Measurements from ENCODE around the gene LIN54. TPM values are rescaled to one million over a fixed set of nuclear protein-coding genes. Genes with fewer than 3 reads are reported as not detected.

The LIN54 gene
- total RNA-seq, 1 experiment from 2014 or later: 12.7 TPM

DNA sequence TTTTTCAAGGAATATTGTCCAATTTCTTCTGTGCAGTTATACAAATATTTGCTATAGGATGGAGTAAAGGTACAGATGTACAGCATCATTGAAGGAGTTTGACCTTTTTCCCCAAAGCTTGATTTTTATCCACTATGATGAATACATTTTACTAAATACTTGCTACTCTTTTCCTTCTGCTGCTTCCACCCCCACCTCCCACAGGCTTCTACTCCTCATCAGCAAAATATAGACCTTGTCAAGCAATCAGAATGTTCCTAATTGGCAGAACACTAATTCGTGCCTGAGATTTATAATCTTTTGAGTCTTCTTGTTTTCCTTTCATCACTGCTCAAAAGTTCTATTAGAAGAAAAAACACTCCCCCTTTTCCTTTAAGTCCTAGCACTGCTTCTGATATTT is 113.9 kb downstream of the LIN54 start:
- Mint-ChIP-seq H3K9me3 (no peaks in the 10 kb centered on the region), H3K4me1 (peaks cover 30% of the 10 kb centered on the region), H3K27me3 (ENCODE audit: low read depth) (no peaks in the 10 kb centered on the region), H3K27ac (no peak overlapping the region; the same call in 1 of the 2 replicates), H3K4me3 (no peak overlapping the region), H3K36me3 (peaks cover 33% of the 10 kb centered on the region)
- DNase-seq (ENCODE audit: low spot score) (no peak), ATAC-seq (no peak)
- CTCF ChIA-PET: no interaction called here
- POLR2A ChIA-PET: no interaction called here
- TF ChIP-seq E2F4 (CRISPR knock-in tag; IDR thresholded peaks at IDR 0.05; ENCODE audit: borderline replicate concordance, low read depth) (no peak), ZNF138 (CRISPR knock-in tag; conservative IDR thresholded peaks at IDR 0.05) (no peak), HMGXB4 (CRISPR knock-in tag; IDR thresholded peaks at IDR 0.05) (no peak), MYBL2 (CRISPR knock-in tag; IDR thresholded peaks at IDR 0.05) (no peak), USF2 (CRISPR knock-in tag; IDR thresholded peaks at IDR 0.05) (no peak), ZNF281 (CRISPR knock-in tag; IDR thresholded peaks at IDR 0.05) (no peak), NR2C2 (CRISPR knock-in tag; IDR thresholded peaks at IDR 0.05) (no peak), ZNF423 (CRISPR knock-in tag; IDR thresholded peaks at IDR 0.05) (no peak), AR (CRISPR knock-in tag; IDR thresholded peaks at IDR 0.05) (no peak)
- TF ChIP-seq, protein P1, sequence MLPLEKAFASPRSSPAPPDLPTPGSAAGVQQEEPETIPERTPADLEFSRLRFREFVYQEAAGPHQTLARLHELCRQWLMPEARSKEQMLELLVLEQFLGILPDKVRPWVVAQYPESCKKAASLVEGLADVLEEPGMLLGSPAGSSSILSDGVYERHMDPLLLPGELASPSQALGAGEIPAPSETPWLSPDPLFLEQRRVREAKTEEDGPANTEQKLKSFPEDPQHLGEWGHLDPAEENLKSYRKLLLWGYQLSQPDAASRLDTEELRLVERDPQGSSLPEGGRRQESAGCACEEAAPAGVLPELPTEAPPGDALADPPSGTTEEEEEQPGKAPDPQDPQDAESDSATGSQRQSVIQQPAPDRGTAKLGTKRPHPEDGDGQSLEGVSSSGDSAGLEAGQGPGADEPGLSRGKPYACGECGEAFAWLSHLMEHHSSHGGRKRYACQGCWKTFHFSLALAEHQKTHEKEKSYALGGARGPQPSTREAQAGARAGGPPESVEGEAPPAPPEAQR (CRISPR knock-in tag; IDR thresholded peaks at IDR 0.05): no peak
- TF ChIP-seq, protein P2, sequence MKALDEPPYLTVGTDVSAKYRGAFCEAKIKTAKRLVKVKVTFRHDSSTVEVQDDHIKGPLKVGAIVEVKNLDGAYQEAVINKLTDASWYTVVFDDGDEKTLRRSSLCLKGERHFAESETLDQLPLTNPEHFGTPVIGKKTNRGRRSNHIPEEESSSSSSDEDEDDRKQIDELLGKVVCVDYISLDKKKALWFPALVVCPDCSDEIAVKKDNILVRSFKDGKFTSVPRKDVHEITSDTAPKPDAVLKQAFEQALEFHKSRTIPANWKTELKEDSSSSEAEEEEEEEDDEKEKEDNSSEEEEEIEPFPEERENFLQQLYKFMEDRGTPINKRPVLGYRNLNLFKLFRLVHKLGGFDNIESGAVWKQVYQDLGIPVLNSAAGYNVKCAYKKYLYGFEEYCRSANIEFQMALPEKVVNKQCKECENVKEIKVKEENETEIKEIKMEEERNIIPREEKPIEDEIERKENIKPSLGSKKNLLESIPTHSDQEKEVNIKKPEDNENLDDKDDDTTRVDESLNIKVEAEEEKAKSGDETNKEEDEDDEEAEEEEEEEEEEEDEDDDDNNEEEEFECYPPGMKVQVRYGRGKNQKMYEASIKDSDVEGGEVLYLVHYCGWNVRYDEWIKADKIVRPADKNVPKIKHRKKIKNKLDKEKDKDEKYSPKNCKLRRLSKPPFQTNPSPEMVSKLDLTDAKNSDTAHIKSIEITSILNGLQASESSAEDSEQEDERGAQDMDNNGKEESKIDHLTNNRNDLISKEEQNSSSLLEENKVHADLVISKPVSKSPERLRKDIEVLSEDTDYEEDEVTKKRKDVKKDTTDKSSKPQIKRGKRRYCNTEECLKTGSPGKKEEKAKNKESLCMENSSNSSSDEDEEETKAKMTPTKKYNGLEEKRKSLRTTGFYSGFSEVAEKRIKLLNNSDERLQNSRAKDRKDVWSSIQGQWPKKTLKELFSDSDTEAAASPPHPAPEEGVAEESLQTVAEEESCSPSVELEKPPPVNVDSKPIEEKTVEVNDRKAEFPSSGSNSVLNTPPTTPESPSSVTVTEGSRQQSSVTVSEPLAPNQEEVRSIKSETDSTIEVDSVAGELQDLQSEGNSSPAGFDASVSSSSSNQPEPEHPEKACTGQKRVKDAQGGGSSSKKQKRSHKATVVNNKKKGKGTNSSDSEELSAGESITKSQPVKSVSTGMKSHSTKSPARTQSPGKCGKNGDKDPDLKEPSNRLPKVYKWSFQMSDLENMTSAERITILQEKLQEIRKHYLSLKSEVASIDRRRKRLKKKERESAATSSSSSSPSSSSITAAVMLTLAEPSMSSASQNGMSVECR (CRISPR knock-in tag; IDR thresholded peaks at IDR 0.05; ENCODE audit: borderline replicate concordance): no peak
- TF ChIP-seq, protein P3, sequence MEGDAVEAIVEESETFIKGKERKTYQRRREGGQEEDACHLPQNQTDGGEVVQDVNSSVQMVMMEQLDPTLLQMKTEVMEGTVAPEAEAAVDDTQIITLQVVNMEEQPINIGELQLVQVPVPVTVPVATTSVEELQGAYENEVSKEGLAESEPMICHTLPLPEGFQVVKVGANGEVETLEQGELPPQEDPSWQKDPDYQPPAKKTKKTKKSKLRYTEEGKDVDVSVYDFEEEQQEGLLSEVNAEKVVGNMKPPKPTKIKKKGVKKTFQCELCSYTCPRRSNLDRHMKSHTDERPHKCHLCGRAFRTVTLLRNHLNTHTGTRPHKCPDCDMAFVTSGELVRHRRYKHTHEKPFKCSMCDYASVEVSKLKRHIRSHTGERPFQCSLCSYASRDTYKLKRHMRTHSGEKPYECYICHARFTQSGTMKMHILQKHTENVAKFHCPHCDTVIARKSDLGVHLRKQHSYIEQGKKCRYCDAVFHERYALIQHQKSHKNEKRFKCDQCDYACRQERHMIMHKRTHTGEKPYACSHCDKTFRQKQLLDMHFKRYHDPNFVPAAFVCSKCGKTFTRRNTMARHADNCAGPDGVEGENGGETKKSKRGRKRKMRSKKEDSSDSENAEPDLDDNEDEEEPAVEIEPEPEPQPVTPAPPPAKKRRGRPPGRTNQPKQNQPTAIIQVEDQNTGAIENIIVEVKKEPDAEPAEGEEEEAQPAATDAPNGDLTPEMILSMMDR (IDR thresholded peaks at IDR 0.05): no peak
- TF ChIP-seq, protein P4, sequence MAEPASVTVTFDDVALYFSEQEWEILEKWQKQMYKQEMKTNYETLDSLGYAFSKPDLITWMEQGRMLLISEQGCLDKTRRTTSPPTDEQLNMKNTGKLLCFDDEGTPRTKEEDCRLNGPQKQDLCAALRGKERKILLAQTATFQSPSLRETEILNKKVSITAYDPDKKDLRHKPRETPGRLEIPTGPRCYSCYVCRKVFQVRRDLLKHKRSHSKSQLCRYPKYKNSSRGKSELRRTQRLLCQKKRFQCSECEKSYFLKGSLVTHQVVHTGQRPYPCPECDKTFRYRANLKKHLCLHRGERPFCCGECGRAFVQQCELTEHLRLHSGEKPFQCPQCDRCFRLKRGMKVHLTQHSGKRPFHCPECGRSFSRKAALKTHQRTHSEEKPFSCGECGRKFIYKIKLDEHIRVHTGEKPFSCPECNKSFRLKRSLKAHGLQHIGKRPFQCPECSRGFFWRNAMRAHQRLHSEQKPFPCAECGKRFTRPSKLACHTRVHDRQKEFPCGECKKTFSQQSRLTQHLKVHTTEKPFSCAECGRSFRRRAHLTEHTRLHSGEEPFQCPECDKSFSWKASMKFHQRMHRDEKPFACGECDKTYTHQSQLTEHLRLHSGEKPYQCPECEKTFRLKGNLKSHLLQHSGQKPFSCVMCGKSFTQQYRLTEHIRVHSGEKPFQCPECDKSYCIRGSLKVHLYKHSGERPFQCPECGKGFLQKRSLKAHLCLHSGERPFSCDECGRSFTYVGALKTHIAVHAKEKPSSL (CRISPR knock-in tag; conservative IDR thresholded peaks at IDR 0.05): no peak
